ENCODE results near the gene ZWILCH. TPM values are rescaled to one million over a fixed set of nuclear protein-coding genes. Genes with fewer than 3 reads are reported as not detected.

Gene ZWILCH
- total and polyA plus RNA-seq, 9 of the 15 experiments (the other 6 are each of a cell fraction or from before 2014, with no cell fraction given), result 32.8 to 94.2 (median 52.1) TPM

- Histone ChIP-seq H2AFZ (ENCODE audit: low read depth, low read length) (no peak overlapping the region), H3K9ac (ENCODE audit: insufficient read depth in 1 of 2, low read depth in 2 of 2, low read length in 2 of 2) (no peak overlapping the region), H3K9me1 (ENCODE audit: control insufficient read depth, insufficient read depth, low read length) (no peaks in the 10 kb centered on the region), H3K4me3 (no peak overlapping the region), H4K20me1 (replicated peaks; ENCODE audit: control insufficient read depth, insufficient read depth, low read length) (no peaks in the 10 kb centered on the region), H3K4me2 (ENCODE audit: insufficient read depth, low read length) (no peak overlapping the region), H3K79me2 (ENCODE audit: control insufficient read depth, insufficient read depth, low read length) (no peaks in the 10 kb centered on the region), H3K4me1 (replicated peaks in 1 of 2; ENCODE audit: control insufficient read depth in 2 of 2, insufficient read depth in 2 of 2, low read length in 2 of 2) (no peaks in the 10 kb centered on the region), H3K27ac (ENCODE audit: extremely low read depth, low read depth, low read length) (no peak overlapping the region), H3K27me3 (ENCODE audit: control insufficient read depth in 2 of 2, insufficient read depth in 2 of 2, low read length in 2 of 2) (no peaks in the 10 kb centered on the region), H3K36me3 (ENCODE audit: control insufficient read depth, insufficient read depth, low read length) (peaks cover 10% of the 10 kb centered on the region; the same call in 2 of the 3 replicates), H3K9me3 (replicated peaks; ENCODE audit: control insufficient read depth, insufficient read depth, low read depth, low read length) (no peaks in the 10 kb centered on the region; the same call in 1 of the 2 replicates)
- WGBS (ENCODE audit: insufficient coverage, low coverage, missing lambda C conversion rate), result 95% methylated on average over 2 of the region's 2 CpGs
- no TSS peak for BruUV-seq (replicated peaks)
- intact Hi-C loops (cut with micrococcal nuclease) (no loop called here), in situ Hi-C loops (cut with MboI) (no loop called here)
- ATAC-seq (no peak), FAIRE-seq (no peak), DNase-seq (ENCODE audit: extremely low read depth in 1 of 4, low spot score in 3 of 4) (no peak)
- POLR2A ChIA-PET, result interaction anchor here (0.7 to 1.0 kb wide), 2 partner anchors 25 to 58 kb away, joined by 3 read pairs; no protein-coding TSS in a partner anchor
- CTCF ChIA-PET (ENCODE audit: low intra/inter-chr PET ratio), result no interaction called here
- TF ChIP-seq FOXP4 (CRISPR knock-in tag; IDR thresholded peaks at IDR 0.05; ENCODE audit: borderline replicate concordance) (no peak), ZBTB2 (IDR thresholded peaks at IDR 0.05) (no peak), COPS2 (conservative IDR thresholded peaks at IDR 0.05) (no peak), ZNF121 (CRISPR knock-in tag; conservative IDR thresholded peaks at IDR 0.05) (no peak), ATF3 (IDR thresholded peaks at IDR 0.05) (no peak), ATF3 (CRISPR knock-in tag; conservative IDR thresholded peaks at IDR 0.05) (no peak), HNRNPK (IDR thresholded peaks at IDR 0.05; ENCODE audit: low read depth, low read length, poor library complexity, severe bottlenecking) (no peak), WHSC1 (IDR thresholded peaks at IDR 0.05; ENCODE audit: low read length) (no peak), BRF1 (IDR thresholded peaks at IDR 0.05; ENCODE audit: borderline replicate concordance, extremely low read depth, insufficient read length) (no peak), ADNP (tag; IDR thresholded peaks at IDR 0.05) (no peak), DMBX1 (CRISPR knock-in tag; IDR thresholded peaks at IDR 0.05; ENCODE audit: borderline replicate concordance) (no peak), ILK (tag; IDR thresholded peaks at IDR 0.05; ENCODE audit: borderline replicate concordance, low read depth) (no peak), CGGBP1 (CRISPR knock-in tag; IDR thresholded peaks at IDR 0.05) (no peak), RNF219 (CRISPR knock-in tag; IDR thresholded peaks at IDR 0.05) (no peak), E2F4 (CRISPR knock-in tag; IDR thresholded peaks at IDR 0.05; ENCODE audit: low read depth) (no peak)
These were observed 43.2 kb upstream of the ZWILCH start for GRCh38 chr15:66461917-66462316.
